ENCODE measurements around the gene DMP1.

GRCh38 chr4:87707279-87707918 lies 57.3 kb downstream of the DMP1 start:
- TF ChIP-seq CTCF (IDR thresholded peaks at IDR 0.05) (no peak), EP300 (IDR thresholded peaks at IDR 0.05) (no peak)
